Measurements from ENCODE around the gene AURKB. TPM values are rescaled to one million over a fixed set of nuclear protein-coding genes. Genes with fewer than 3 reads are reported as not detected.

Gene AURKB
- total RNA-seq, 1 donor from 2014 or later = not detected

GRCh38 chr17:8234361-8235270 lies 24.2 kb upstream of the AURKB start:
- Histone ChIP-seq H3K4me3 (no peak overlapping the region), H3K4me1 (no peaks in the 10 kb centered on the region), H3K27ac (no peak overlapping the region), H3K9me3 (no peaks in the 10 kb centered on the region), H3K36me3 (peaks cover 74 to 96% of the 10 kb centered on the region in 2 donors), H3K27me3 (no peaks in the 10 kb centered on the region)
- TF ChIP-seq CTCF (IDR thresholded peaks at IDR 0.05) = no peak
- no peak for DNase-seq (ENCODE audit: low spot score in 2 of 2)
- intact Hi-C loops (cut with DNase I) = no loop called here

- no peaks in the 10 kb centered on the region for H3K27me3 ChIP-seq
- peaks cover 0 to 4% of the 10 kb centered on the region in 2 donors for H3K4me1 ChIP-seq
- DNase-seq (ENCODE audit: low spot score in 2 of 2) = no peak
- no peak for TF ChIP-seq CTCF (IDR thresholded peaks at IDR 0.05)
- no peaks in the 10 kb centered on the region for H3K9me3 ChIP-seq
- intact Hi-C loops (cut with DNase I) = no loop called here
- H3K27ac ChIP-seq = no peak overlapping the region
- H3K36me3 ChIP-seq = peaks cover 87 to 93% of the 10 kb centered on the region in 2 donors
- H3K4me3 ChIP-seq = no peak overlapping the region
Observed at GRCh38 chr17:8231701-8232100, 21.3 kb upstream of the AURKB start.

DNA sequence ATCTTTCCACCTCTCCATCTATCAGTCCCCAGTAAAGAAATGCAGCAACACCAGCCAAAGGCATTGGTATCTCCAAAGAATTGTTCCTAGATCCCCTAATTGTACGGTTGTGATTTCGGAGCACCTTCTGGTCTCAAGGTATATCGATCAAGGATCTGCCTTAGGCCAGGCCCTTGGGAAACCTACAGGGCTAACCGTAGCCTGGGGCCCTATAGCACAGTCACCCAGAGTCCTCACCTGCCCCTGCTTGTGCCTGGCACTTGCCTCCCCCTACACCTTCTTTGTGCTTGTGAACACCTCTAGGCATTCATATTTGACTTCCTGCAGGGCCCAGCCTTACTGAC lies 16.8 kb upstream of the AURKB start:
- Histone ChIP-seq H3K27me3 (no peaks in the 10 kb centered on the region), H3K4me1 (peaks cover 8 to 14% of the 10 kb centered on the region in 2 donors), H3K27ac (peak overlapping the region; percentile 53 to 69), H3K4me3 (peak overlapping the region; percentile 4 to 37), H3K36me3 (peaks cover 45 to 49% of the 10 kb centered on the region in 2 donors), H3K9me3 (no peaks in the 10 kb centered on the region)
- intact Hi-C loops (cut with DNase I) = loop anchor here (10.0 kb wide), 1 partner anchor 158 kb away; the partner anchor contains the start of gene RPL26
- no peak for DNase-seq (ENCODE audit: low spot score in 2 of 2)
- TF ChIP-seq CTCF (IDR thresholded peaks at IDR 0.05) = no peak

DNA sequence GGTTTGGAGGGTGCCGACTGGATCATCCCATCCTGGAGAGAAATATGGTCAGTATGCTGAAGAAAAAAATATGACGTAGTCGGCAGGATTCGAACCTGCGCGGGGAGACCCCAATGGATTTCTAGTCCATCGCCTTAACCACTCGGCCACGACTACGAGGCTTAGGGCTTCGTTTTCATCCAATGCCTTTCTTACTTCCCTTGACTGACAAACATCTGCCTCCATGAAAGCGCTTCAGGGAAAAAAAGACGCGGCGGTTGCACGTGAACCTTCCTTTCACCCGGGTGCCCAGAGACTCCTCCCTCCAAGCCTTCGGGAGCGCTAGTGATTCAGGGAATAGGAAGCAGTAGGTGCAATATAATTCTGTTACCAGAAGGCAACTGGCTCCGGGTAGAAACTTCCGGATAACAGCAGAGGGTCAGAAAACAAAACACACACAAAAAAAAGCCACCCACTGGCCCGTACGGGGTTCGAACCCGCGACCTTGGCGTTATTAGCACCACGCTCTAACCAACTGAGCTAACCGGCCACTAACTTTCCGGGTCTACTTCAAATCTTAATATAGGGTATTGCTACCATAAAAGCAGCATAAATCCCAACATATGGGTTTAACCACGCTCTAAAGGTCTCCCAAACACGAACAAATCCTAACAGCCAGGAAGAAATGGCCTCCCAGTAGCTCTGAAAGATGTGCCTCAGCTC lies 16.3 kb upstream of the AURKB start:
- intact Hi-C loops (cut with DNase I) = loop anchor here (10.0 kb wide), 1 partner anchor 158 kb away; the partner anchor contains the start of gene RPL26
- peaks cover 8 to 14% of the 10 kb centered on the region in 2 donors for H3K4me1 ChIP-seq
- no peak for TF ChIP-seq CTCF (IDR thresholded peaks at IDR 0.05)
- H3K4me3 ChIP-seq = peak overlapping the region; percentile 4 to 37
- H3K9me3 ChIP-seq = no peaks in the 10 kb centered on the region
- DNase-seq (ENCODE audit: low spot score in 2 of 2) = peak; percentile 38 to 87
- peaks cover 40 to 44% of the 10 kb centered on the region in 2 donors for H3K36me3 ChIP-seq
- no peaks in the 10 kb centered on the region for H3K27me3 ChIP-seq
- peak overlapping the region; percentile 53 to 69 for H3K27ac ChIP-seq

- Histone ChIP-seq H3K27me3 (no peaks in the 10 kb centered on the region), H3K27ac (peak overlapping the region; percentile 53 to 69), H3K4me1 (peaks cover 8 to 14% of the 10 kb centered on the region in 2 donors), H3K9me3 (no peaks in the 10 kb centered on the region), H3K4me3 (peak overlapping the region in 1 of 2 donors; percentile 4), H3K36me3 (peaks cover 33 to 37% of the 10 kb centered on the region in 2 donors)
- intact Hi-C loops (cut with DNase I) = loop anchor here (10.0 kb wide), 1 partner anchor 159 kb away; the partner anchor contains the start of gene RPL26
- TF ChIP-seq CTCF (IDR thresholded peaks at IDR 0.05) = no peak
- no peak for DNase-seq (ENCODE audit: low spot score in 2 of 2)
Observed at GRCh38 chr17:8225813-8226535, 15.6 kb upstream of the AURKB start.

Measured in ascending aorta (tissue), 2 donors.